OCI-M2 (cell line): Measurements from ENCODE around the gene RANBP3.
"Not testable (repeated sequence)": the region's sequence is repeated elsewhere in the genome, so short reads cannot be mapped to it uniquely, and the experiment has no call there.

Experiments
- DNase-seq: peaks from one replicate; lab custom pipeline; 2025; ENCODE audit not compliant: unreplicated experiment; lab: John Stamatoyannopoulos, UW

The RANBP3 gene

GRCh38 chr19:5889288-5889971 lies 88.5 kb downstream of the RANBP3 start:
- DNase-seq = no peak

GRCh38 chr19:5884065-5884811 lies 93.7 kb downstream of the RANBP3 start:
- not testable (repeated sequence) for DNase-seq

GRCh38 chr19:5883157-5883873 lies 94.6 kb downstream of the RANBP3 start:
- not testable (repeated sequence) for DNase-seq

GRCh38 chr19:5882421-5882968 lies 95.4 kb downstream of the RANBP3 start:
- no peak for DNase-seq

GRCh38 chr19:5881543-5882299 lies 96.2 kb downstream of the RANBP3 start:
- DNase-seq = no peak

- DNase-seq = no peak
Measured at GRCh38 chr19:5880604-5881078, 97.3 kb downstream of the RANBP3 start.

GRCh38 chr19:5880196-5880595 lies 97.7 kb downstream of the RANBP3 start:
- no peak for DNase-seq

- DNase-seq = no peak
Measured at GRCh38 chr19:5877882-5878281, 100.1 kb downstream of the RANBP3 start.

- no peak for DNase-seq
Measured at GRCh38 chr19:5877427-5877826, 100.5 kb downstream of the RANBP3 start.

GRCh38 chr19:5874496-5874895 lies 103.4 kb downstream of the RANBP3 start:
- not testable (repeated sequence) for DNase-seq

- DNase-seq = no peak
Measured at GRCh38 chr19:5873617-5874199, 104.2 kb downstream of the RANBP3 start.

- no peak for DNase-seq
Measured at GRCh38 chr19:5870986-5871394, 107.0 kb downstream of the RANBP3 start.

- no peak for DNase-seq
Measured at GRCh38 chr19:5867201-5868136, 110.5 kb downstream of the RANBP3 start.
